PC-9 (cell line): ENCODE measurements around the gene CD24.

Source experiments
- CTCF ChIP-seq: fragments of 200-600 bp; sonication (generic); conservative IDR thresholded peaks from 2 replicates; pipeline ENCODE4 v1.6.1; 2017; ENCODE audit warnings: mixed run types, antibody characterized with exemption, mild to moderate bottlenecking, moderate library complexity
- EZH2 ChIP-seq: fragments of 200-600 bp; sonication (generic); IDR thresholded peaks from 2 replicates; pipeline ENCODE4 v1.8.0; 2017; ENCODE audit warnings: antibody characterized with exemption, low read depth

DNA sequence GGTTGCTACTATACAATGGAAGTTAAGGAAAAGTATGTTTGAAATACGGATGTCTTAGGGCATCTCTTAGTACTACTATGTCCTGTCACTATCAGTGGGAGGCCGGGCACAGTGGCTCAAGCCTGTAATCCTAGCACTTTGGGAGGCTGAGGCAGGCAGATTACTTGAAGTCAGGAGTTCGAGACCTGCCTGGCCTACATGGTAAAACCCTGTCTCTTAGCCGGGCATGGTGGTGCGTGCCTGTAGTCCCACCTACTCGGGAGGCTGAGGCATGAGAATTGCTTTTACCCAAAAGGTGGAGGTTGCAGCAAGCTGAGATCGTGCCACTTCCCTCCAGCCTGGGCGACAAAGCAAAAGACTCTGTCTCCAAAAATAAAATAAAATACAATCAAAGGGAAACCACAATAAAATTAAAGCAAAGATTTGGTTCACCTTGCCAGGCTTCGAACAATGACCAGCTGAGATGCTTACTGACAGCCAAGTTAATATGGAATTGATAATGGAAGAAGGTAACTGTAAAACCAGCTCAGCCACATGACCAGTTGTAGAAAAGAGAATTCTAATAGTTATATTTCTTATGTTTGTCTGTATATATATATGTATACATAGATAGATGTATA is 6.5 kb downstream of the CD24 start:
- TF ChIP-seq CTCF: no peak
- TF ChIP-seq EZH2: no peak
